C4-2B (cell line): ENCODE results near the gene WDFY2.

Source experiments
- CTCF ChIP-seq: fragments of 450-650 bp; conservative IDR thresholded peaks from 2 replicates; pipeline ENCODE4 v1.5.1; 2017; ENCODE audit warnings: mild to moderate bottlenecking
- ZFX ChIP-seq: fragments of 450-650 bp; IDR thresholded peaks from 2 replicates; pipeline ENCODE4 v1.6.1; 2017

GRCh38 chr13:51763486-51763885 is 179.2 kb downstream of the WDFY2 start:
- TF ChIP-seq CTCF (no peak), ZFX (no peak)
